Measurements from ENCODE around the gene EHHADH.

DNA sequence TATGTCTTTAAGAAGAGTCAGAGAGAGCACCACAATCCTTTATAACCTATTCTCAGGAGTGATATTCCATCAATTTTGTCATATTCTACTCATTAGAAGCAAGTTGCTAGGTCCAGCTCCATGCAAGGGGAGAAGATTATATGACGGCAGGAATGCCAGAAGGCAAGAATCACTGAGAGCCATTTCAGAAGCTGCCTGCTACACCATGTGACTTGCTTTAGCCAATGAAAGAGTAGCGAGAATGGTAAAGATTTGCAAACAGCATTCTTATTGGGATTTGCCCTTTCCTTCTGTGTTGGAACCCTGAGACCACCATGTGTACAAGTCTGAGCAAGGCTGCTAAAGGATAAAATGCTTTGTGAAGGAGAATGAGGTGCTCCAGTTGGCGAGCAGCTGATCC, 96.5 kb downstream of the EHHADH start:
- no peak for TF ChIP-seq EP300 (IDR thresholded peaks at IDR 0.05; ENCODE audit: borderline replicate concordance in 1 of 2, low read depth in 1 of 2, low read length in 1 of 2)
- TF ChIP-seq, protein P1, sequence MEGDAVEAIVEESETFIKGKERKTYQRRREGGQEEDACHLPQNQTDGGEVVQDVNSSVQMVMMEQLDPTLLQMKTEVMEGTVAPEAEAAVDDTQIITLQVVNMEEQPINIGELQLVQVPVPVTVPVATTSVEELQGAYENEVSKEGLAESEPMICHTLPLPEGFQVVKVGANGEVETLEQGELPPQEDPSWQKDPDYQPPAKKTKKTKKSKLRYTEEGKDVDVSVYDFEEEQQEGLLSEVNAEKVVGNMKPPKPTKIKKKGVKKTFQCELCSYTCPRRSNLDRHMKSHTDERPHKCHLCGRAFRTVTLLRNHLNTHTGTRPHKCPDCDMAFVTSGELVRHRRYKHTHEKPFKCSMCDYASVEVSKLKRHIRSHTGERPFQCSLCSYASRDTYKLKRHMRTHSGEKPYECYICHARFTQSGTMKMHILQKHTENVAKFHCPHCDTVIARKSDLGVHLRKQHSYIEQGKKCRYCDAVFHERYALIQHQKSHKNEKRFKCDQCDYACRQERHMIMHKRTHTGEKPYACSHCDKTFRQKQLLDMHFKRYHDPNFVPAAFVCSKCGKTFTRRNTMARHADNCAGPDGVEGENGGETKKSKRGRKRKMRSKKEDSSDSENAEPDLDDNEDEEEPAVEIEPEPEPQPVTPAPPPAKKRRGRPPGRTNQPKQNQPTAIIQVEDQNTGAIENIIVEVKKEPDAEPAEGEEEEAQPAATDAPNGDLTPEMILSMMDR (IDR thresholded peaks at IDR 0.05): no peak
- TF ChIP-seq, protein P2, sequence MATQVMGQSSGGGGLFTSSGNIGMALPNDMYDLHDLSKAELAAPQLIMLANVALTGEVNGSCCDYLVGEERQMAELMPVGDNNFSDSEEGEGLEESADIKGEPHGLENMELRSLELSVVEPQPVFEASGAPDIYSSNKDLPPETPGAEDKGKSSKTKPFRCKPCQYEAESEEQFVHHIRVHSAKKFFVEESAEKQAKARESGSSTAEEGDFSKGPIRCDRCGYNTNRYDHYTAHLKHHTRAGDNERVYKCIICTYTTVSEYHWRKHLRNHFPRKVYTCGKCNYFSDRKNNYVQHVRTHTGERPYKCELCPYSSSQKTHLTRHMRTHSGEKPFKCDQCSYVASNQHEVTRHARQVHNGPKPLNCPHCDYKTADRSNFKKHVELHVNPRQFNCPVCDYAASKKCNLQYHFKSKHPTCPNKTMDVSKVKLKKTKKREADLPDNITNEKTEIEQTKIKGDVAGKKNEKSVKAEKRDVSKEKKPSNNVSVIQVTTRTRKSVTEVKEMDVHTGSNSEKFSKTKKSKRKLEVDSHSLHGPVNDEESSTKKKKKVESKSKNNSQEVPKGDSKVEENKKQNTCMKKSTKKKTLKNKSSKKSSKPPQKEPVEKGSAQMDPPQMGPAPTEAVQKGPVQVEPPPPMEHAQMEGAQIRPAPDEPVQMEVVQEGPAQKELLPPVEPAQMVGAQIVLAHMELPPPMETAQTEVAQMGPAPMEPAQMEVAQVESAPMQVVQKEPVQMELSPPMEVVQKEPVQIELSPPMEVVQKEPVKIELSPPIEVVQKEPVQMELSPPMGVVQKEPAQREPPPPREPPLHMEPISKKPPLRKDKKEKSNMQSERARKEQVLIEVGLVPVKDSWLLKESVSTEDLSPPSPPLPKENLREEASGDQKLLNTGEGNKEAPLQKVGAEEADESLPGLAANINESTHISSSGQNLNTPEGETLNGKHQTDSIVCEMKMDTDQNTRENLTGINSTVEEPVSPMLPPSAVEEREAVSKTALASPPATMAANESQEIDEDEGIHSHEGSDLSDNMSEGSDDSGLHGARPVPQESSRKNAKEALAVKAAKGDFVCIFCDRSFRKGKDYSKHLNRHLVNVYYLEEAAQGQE (IDR thresholded peaks at IDR 0.05; ENCODE audit: low read depth, low read length): no peak
- no peak for TF ChIP-seq RAD21 (IDR thresholded peaks at IDR 0.05; ENCODE audit: low read length)
